CD4-positive, alpha-beta T cell treated with Interleukin-1 beta for 1 hour (primary cell): ENCODE data around the gene MAP2K3.
"Not testable (repeated sequence)": the region's sequence is repeated elsewhere in the genome, so short reads cannot be mapped to it uniquely, and the experiment has no call there.

Source experiments
- DNase-seq, 2 donors: peaks; one replicate each; pipeline ENCODE4 v3.0.0-alpha.2; 2020 to 2022

The MAP2K3 gene

GRCh38 chr17:21313761-21314160 is 29.2 kb downstream of the MAP2K3 start:
- not testable (repeated sequence) for DNase-seq

GRCh38 chr17:21314261-21314664 is 29.8 kb downstream of the MAP2K3 start:
- DNase-seq = not testable (repeated sequence)

GRCh38 chr17:21314701-21315111 is 30.2 kb downstream of the MAP2K3 start:
- not testable (repeated sequence) for DNase-seq

GRCh38 chr17:21315246-21316000 is 30.9 kb downstream of the MAP2K3 start:
- not testable (repeated sequence) for DNase-seq

GRCh38 chr17:21316212-21316886 is 31.8 kb downstream of the MAP2K3 start:
- DNase-seq = not testable (repeated sequence)

GRCh38 chr17:21316887-21317500 is 32.5 kb downstream of the MAP2K3 start:
- DNase-seq = not testable (repeated sequence)

- not testable (repeated sequence) for DNase-seq
These were observed 33.3 kb downstream of the MAP2K3 start for GRCh38 chr17:21317821-21318220.

GRCh38 chr17:21318439-21318838 is 33.9 kb downstream of the MAP2K3 start:
- no peak for DNase-seq

GRCh38 chr17:21318856-21319255 is 34.3 kb downstream of the MAP2K3 start:
- not testable (repeated sequence) for DNase-seq

- not testable (repeated sequence) for DNase-seq
These were observed 34.7 kb downstream of the MAP2K3 start for GRCh38 chr17:21319256-21319655.

GRCh38 chr17:21319686-21320375 is 35.3 kb downstream of the MAP2K3 start:
- DNase-seq = not testable (repeated sequence)

GRCh38 chr17:21320430-21320829 is 35.9 kb downstream of the MAP2K3 start:
- DNase-seq = not testable (repeated sequence)

- not testable (repeated sequence) for DNase-seq
These were observed 36.5 kb downstream of the MAP2K3 start for GRCh38 chr17:21321061-21321460.

- DNase-seq = not testable (repeated sequence)
These were observed 37.3 kb downstream of the MAP2K3 start for GRCh38 chr17:21321744-21322191.

GRCh38 chr17:21323257-21324111 is 39.0 kb downstream of the MAP2K3 start:
- not testable (repeated sequence) for DNase-seq

- not testable (repeated sequence) for DNase-seq
These were observed 40.2 kb downstream of the MAP2K3 start for GRCh38 chr17:21324741-21325140.

- not testable (repeated sequence) for DNase-seq
These were observed 43.4 kb downstream of the MAP2K3 start for GRCh38 chr17:21327921-21328320.

- DNase-seq = not testable (repeated sequence)
These were observed 44.3 kb downstream of the MAP2K3 start for GRCh38 chr17:21328778-21329177.

- DNase-seq = no peak
These were observed 46.1 kb downstream of the MAP2K3 start for GRCh38 chr17:21330436-21331160.

- DNase-seq = not testable (repeated sequence)
These were observed 52.2 kb downstream of the MAP2K3 start for GRCh38 chr17:21336541-21337294.
